ENCODE data around the gene KIAA1958. TPM values are rescaled to one million over a fixed set of nuclear protein-coding genes. Genes with fewer than 3 reads are reported as not detected.

The KIAA1958 gene
- total RNA-seq, 1 experiment from 2014 or later: 3.5 TPM

GRCh38 chr9:112529316-112529715, 42.7 kb downstream of the KIAA1958 start:
- DNase-seq (ENCODE audit: low read depth): no peak

- no peak for DNase-seq (ENCODE audit: low read depth)
These were observed 44.2 kb downstream of the KIAA1958 start for GRCh38 chr9:112530751-112531205.

DNA sequence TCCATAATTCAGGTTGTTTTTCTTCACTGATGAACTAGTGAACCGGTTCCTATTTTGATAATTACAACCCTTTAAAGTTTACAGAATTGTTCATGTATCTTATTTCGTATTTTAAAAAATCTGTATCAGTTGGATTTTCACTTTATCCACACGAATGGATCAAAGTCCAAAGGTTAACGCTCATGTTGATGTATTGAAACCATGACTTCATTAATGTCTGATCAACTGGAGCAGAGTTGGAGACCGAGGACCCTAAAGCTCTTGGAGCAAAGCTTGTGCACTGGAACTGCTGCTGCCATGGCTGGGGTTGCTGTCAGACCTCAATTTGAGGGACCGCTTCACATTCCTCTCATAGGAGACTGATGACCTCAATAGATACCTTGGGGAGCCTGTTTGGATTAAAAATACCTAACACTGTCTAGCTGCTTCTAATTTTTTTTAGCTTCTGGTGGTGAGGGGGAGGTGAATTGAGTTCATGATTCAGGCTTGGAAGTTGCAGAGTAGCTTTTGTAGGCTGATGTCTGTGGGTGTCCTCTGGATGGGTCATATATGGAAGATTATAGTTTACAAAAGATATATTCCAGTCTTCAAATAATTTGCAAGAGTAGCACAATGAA, 45.1 kb downstream of the KIAA1958 start:
- no peak for DNase-seq (ENCODE audit: low read depth)

GRCh38 chr9:112532427-112532826, 45.8 kb downstream of the KIAA1958 start:
- DNase-seq (ENCODE audit: low read depth): peak; percentile 3

DNA sequence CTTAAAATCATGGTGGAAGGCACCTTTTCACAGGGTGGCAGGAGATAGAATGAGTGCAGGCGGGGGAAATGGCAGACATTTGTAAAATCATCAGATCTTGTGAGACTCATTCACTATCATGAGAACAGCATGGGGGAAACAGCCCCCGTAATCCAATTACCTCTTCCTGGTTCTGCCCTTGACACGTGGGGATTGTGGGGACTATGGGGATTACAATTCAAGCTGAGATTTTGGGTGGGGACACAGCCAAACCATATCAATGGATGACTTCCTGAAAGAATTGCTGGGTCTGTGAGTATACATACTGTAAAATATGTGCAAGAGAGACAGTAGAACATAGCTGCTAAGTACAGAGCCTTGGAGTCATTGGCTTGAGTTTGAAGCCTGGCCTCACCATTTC, 47.0 kb downstream of the KIAA1958 start:
- no peak for DNase-seq (ENCODE audit: low read depth)

GRCh38 chr9:112535301-112535700, 48.7 kb downstream of the KIAA1958 start:
- no peak for DNase-seq (ENCODE audit: low read depth)

GRCh38 chr9:112535811-112536210, 49.2 kb downstream of the KIAA1958 start:
- peak; percentile 31 for DNase-seq (ENCODE audit: low read depth)

DNA sequence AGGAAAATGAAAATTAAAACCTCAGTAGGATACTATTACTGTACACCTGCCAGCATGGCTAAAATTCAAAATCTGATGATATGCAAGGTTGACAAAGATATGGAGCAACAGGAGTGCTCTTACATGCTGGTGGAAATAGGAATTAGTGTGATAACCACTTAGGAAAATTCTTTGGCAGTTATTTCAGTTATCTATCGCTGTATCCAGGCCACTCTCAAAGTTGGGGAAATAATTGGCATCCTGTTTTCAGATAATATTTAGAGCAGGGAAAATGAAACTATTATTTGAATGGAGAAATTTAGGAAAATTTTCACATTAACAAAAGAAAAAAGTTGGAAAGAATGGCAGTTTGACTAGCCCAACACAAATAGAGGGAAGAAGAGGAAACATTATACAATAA, 50.9 kb downstream of the KIAA1958 start:
- no peak for DNase-seq (ENCODE audit: low read depth)

DNA sequence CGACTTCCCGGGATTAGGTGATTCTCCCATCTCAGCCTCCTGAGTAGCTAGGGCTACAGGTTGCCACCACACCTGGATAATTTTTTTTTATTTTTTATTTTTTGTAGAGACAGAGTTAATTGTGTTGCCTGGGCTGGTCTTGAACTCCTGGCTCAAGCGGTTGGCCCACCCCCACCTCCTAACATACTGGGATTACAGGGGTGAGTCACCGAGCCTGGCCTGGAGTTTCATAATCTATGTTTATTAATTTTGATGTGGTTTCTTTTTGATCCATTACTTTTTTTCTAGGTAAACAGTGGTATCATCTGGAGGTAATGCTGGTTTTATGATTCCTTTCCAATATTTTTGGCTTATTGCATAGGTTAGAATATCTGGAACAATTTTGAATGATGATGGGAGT, 54.2 kb downstream of the KIAA1958 start:
- no peak for DNase-seq (ENCODE audit: low read depth)

DNA sequence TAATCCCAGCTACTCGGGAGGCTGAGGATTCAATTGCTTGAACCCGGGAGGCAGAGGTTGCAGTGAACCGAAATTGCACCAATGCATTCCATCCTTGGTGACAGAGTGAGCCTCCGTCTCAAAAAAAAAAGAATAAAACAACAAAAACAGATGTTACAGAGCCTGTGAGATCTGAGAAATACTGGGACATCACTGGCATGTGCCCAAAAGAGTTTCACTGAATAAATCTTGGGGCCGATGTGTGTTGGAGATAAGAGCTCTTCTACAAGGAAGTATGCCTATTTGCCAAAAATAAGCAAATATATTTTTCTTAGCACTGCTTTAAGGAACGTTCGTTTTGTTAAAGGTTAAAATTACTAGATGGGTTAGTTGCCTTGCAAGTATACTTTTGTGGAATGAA, 55.1 kb downstream of the KIAA1958 start:
- no peak for DNase-seq (ENCODE audit: low read depth)

DNA sequence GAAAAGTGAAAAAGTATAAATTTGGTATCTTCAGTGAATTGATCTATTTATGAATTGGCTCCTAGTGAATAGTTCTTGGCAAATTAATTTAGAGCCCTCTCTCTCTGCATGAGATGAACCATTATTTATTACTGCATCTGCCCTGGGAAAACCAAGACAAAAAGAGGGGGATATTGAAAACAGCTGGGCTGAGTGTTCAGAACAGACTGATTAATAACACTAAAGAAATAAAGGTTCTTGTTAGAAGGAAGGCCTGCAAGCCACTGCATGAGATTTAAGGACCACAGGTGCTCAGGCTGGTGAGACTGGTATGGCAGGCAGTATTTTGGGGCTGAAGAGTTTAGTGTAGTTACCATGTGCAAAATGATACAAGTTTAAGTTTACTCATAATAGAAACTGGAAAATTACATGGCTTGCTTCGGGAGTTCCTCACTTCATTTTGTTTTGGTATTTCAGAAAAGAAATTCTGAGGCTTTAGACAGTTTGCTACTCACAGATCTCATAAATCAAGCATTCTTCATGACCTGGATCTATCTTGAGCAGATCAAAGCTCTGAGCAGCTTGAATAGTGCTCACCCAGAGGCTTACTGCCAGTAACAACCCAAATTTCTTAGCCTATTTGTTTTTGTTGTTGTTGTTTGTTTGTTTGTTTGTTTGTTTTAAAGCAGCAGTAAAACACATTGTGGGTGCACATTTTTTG, 56.1 kb downstream of the KIAA1958 start:
- DNase-seq (ENCODE audit: low read depth): no peak

DNA sequence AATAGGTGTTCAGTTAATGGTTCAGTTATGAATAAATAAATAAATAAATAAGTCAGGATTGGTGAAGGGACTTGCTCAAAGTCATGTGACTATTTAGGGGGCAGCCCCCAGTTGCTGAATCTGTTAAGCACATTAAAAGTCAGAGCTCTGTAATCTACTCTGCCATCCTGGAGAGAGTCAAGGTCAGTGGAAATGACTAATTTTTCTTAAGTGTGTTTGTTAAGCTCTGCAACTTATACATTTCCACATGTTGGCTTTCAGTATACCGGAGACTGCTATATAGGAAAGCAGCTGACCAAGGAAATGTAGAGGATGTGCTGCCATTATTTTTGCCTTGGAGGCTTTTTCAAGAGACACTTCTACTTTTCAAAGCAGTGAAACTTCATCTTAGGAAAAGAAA, 57.9 kb downstream of the KIAA1958 start:
- peak; percentile 33 for DNase-seq (ENCODE audit: low read depth)

DNA sequence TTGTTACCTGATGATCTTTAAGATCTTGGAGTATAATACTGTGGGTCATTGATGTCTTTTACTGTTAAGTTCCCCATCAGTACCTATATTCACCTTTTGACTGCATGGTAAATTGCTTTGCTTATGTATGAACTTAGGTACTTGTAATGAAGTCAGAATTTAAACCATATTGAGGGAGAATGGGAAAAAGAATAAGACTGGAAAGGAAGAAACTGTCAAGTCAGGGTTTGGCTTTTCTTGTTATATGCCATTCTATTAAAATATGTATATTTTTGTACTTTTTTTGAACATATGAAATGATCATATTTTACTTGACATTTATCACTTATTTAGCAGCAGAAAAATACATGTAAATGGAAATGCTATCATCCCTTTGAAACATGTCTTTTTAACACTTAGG, 58.6 kb downstream of the KIAA1958 start:
- no peak for DNase-seq (ENCODE audit: low read depth)

DNA sequence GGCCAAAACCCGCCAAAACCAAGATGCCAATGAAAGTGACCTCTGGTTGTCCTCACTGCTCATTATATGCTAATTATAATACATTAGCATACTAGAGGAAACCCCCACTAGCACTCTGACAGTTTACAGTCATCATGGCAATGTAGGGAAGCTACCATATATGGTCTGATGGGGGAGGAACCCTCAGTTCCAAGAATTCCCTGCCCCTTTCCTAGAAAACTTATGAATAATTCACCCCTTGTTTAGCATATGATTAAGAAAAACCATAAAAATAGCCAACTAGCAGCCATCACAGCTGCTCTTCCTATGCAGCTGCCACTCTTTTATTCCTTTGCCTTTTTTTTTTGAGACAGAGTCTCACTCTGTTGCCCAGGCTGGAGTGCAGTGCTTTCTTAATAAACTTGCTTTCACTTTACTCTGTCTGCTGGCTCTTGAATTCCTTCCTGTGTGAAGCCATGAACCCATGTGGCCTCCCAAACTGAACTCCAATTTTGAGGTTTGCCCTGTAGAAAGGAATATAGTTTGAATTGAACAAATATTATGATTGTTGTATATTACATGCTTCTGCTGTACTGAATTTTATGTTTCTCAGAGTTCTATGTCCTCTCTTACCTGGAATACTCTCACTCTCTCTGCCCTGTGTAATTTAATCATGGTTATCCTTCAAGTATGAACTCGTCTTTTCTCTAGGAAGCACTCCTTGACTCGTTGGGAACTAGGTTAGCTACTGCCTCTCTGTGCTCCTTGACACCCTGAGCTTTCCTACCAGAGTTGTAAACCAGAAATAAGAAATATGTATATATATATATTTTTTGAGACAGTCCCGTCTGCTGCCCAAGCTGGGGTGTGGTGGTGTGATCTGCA, 59.8 kb downstream of the KIAA1958 start:
- DNase-seq (ENCODE audit: low read depth): no peak

- no peak for DNase-seq (ENCODE audit: low read depth)
These were observed 61.4 kb downstream of the KIAA1958 start for GRCh38 chr9:112548051-112548440.

DNA sequence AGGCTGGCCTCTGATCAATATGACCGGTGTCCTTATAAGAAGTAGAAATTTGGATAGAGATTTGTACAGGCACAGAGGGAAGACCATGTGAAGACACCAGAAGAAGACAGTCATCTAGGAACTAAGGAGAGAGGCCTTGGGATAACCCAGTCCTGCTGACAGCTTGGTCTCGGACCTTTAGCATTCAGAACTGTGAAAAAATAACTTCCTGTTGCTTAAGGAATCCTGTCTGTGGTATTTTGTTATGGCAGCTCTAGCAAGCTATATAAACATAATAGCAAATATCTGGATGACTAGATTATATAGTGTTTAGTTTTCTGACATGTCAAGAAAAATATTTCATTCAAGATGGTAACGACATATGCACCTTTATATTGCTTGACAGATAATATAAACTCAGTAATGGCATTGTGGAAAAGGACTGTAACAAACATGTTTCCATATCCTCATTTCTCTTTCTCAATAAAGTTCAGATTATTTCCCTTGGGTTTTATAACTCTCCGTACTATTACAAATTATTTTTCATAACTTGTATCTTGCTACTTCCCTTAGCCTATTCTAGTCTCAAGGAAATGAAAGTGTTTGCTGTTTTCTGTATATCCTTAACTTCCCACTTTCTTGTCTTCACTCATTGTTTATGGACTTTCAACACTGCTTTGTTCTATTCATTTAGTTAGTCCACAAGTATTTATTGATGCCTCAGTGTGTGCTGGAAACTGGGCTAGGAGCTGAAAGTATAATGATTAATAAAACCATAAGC, 62.4 kb downstream of the KIAA1958 start:
- DNase-seq (ENCODE audit: low read depth): no peak

- DNase-seq (ENCODE audit: low read depth): no peak
These were observed 63.9 kb downstream of the KIAA1958 start for GRCh38 chr9:112550531-112550930.

DNA sequence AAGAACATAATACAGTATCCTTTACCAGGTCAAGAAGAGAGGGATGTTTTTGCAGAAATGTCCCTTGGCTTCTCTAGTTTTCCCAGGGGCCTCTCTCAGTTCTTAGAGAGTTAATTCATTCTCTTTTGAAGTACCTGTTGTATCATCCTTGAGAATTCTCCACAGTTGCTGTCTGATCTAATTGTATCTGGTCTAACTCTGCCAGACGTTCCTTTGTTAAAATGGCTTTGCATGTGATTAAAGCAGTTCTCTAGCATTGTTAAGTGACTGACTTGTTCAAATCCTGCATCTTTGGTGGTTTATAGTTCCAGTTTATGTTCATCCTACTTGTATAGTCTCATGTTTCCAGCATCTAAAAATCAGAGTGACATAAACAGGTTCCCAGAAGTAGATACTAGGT, 65.0 kb downstream of the KIAA1958 start:
- DNase-seq (ENCODE audit: low read depth): no peak

- DNase-seq (ENCODE audit: low read depth): no peak
These were observed 65.8 kb downstream of the KIAA1958 start for GRCh38 chr9:112552229-112553056.

DNA sequence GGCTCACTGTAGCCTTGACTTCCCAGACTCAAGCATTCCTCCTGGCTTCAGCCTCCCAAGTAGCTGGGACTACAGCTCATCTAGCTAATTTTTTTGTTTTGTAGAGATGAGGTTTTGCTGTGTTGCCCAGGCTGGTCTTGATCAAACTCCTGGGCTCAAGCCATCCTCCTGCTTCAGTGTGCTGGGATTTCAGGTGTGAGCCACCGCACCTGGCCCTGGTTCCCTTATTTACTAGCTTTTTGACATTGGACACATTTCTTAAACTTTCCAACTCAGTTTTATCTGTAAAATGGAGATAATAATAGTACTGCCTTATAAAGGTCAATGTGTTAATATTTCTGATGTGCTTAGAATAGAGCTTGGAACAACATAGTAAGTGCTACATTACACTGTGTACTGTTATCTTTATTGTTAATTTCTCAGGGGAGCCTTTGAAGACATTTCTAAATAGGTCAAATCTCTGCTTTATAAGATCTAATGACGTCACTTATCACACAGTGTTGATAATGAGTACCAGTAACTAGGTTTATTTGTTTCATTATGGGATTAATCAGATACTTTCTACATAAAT, 66.7 kb downstream of the KIAA1958 start:
- DNase-seq (ENCODE audit: low read depth): no peak
